ENCODE results near the gene KCNN3. TPM values are rescaled to one million over a fixed set of nuclear protein-coding genes. Genes with fewer than 3 reads are reported as not detected.

Gene KCNN3
- total RNA-seq, 1 donor from 2014 or later: 0.04 TPM

DNA sequence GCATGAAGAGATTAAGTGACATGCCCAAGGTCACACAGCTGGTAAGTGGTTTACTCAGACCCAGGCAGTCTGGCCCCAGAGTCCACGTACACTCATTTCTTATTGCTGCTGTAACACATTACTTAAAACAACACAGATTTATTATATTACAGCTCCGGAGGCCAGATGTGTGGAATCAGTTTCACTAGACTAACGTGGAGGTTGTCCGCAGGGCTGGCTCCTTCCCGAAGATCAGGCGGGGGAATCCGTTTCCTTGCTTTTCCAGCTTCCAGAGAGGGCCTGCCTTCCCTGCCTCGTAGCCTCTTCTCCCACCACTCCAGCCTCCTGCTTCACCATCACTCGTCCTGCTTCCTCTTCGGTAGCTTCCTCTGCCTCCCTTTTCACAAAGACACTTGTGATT, 81.2 kb downstream of the KCNN3 start:
- H3K36me3 ChIP-seq (ENCODE audit: control insufficient read depth, insufficient read depth, low read length): no peaks in the 10 kb centered on the region
- peaks cover 8% of the 10 kb centered on the region for H3K27me3 ChIP-seq (ENCODE audit: control insufficient read depth, insufficient read depth, low read length)
- TF ChIP-seq, protein P1, sequence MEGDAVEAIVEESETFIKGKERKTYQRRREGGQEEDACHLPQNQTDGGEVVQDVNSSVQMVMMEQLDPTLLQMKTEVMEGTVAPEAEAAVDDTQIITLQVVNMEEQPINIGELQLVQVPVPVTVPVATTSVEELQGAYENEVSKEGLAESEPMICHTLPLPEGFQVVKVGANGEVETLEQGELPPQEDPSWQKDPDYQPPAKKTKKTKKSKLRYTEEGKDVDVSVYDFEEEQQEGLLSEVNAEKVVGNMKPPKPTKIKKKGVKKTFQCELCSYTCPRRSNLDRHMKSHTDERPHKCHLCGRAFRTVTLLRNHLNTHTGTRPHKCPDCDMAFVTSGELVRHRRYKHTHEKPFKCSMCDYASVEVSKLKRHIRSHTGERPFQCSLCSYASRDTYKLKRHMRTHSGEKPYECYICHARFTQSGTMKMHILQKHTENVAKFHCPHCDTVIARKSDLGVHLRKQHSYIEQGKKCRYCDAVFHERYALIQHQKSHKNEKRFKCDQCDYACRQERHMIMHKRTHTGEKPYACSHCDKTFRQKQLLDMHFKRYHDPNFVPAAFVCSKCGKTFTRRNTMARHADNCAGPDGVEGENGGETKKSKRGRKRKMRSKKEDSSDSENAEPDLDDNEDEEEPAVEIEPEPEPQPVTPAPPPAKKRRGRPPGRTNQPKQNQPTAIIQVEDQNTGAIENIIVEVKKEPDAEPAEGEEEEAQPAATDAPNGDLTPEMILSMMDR (IDR thresholded peaks at IDR 0.05; ENCODE audit: insufficient read depth, low read length, poor library complexity, severe bottlenecking): no peak
- no peak for DNase-seq (ENCODE audit: low read depth)
- no peak overlapping the region for H3K4me3 ChIP-seq (ENCODE audit: low read depth, low read length)

DNA sequence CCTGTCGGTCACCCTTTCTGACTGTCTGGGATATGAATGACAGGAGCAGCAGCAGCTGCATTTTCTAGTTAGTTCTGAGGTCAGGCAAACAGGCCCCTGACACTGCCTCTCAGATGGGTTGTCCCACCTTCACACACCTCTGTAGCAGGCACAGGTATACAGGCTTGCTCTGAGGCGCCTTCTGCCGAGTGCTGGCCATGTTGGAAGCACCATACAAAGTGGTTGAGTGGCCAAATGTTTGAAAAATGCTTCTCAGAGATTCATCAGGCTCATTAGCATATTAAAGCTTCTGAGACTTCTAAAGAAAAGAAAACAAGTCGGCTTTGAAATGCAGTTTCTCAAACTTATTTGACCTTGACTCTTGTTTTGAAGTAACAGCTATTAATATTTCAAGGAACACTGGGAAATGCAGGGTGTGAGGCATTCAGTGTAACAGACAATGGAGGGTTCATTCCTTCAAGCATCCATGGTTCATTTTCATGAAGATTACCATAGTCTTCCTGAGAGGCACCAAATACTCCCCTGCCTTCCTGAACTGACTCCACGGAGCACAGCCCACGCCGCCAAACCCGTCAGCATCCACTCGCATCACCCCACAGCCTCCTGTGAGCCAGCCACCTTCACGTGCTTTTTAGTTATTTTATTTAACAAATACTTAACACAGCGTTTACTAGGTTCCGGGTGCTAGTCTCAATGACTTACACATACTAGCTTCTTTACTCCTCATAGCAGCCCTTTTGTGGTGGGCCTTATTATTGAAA, 81.8 kb downstream of the KCNN3 start:
- H3K27me3 ChIP-seq (ENCODE audit: control insufficient read depth, insufficient read depth, low read length): peaks cover 5% of the 10 kb centered on the region

DNA sequence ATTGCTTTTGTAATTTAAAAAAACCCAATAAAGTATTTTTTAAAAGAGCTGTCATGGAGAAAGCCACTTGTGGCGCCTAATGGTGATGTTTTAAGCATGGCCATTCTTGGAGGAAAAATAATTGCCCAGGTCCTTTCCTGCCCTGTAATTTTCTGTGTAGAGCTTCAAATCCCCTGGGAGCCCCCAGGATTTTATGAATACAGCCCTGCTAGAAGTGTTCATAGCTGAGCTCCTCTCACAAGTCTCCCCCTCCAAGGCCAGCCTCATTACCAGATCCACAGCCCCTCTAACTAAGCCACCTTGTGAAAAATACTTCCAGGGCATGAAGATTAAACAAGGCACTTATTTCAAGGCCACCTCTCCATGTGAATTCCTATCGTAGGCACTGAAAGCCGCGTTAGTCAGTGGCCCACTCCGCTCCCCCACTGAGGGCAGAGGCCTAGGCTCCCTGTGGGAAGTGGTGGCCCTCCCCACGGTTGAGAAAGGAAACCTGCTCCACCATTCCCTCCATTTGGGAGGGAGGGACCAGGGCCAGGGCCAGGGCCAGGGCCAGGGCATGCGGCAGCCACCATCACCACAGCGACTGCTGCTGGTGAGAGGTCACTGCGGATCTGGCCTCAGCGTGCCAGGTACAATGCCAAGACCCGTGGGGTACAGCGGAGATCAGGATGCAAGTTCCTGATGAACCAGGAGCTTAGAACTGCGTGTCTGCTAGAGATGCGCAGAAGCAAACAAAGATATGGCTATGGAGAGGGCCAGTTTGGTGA, 83.1 kb downstream of the KCNN3 start:
- Histone ChIP-seq H3K4me3 (ENCODE audit: low read depth, low read length) (no peak overlapping the region), H3K27me3 (ENCODE audit: control insufficient read depth, insufficient read depth, low read length) (peaks cover 1% of the 10 kb centered on the region), H3K36me3 (ENCODE audit: control insufficient read depth, insufficient read depth, low read length) (no peaks in the 10 kb centered on the region)
- TF ChIP-seq, protein P1 (IDR thresholded peaks at IDR 0.05; ENCODE audit: insufficient read depth, low read length, poor library complexity, severe bottlenecking): no peak
- DNase-seq (ENCODE audit: low read depth): no peak

More for the DNA sequence above, 81.8 kb downstream of the KCNN3 start:
- Histone ChIP-seq H3K36me3 (ENCODE audit: control insufficient read depth, insufficient read depth, low read length) (no peaks in the 10 kb centered on the region), H3K4me3 (ENCODE audit: low read depth, low read length) (no peak overlapping the region)
- DNase-seq (ENCODE audit: low read depth): no peak
- TF ChIP-seq, protein P1 (IDR thresholded peaks at IDR 0.05; ENCODE audit: insufficient read depth, low read length, poor library complexity, severe bottlenecking): no peak

DNA sequence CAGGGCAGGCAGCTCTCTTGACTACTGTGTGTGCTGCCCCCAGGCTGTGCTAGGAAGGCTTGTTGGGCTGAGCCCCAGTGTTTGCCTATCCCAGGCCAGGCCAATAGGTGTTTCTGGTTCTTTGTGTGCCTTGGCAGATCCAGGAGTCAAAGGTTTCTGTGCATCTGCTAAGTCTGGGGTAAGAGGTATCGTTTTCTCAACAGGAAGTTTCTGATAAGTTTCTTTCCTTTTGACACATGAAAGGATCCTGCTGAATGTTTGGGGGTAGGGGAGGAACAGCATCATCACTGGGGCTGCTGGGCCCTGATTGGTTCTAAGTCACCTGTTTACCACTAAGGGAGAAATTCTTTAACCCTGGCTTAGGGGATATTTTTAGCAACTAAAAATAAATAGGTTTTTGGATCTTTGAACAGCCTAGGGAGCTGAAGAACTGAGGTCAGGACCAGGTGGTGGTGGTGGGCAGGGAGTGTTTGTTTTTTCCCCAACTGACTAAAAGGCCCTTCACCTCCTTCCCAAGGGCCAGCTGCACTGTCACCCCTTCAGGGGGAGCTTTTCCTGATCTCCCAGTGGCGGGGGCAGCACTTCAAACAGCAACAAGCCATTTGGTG, 85.1 kb downstream of the KCNN3 start:
- Histone ChIP-seq H3K36me3 (ENCODE audit: control insufficient read depth, insufficient read depth, low read length) (no peaks in the 10 kb centered on the region), H3K4me3 (ENCODE audit: low read depth, low read length) (no peak overlapping the region), H3K27me3 (ENCODE audit: control insufficient read depth, insufficient read depth, low read length) (no peaks in the 10 kb centered on the region)
- DNase-seq (ENCODE audit: low read depth): no peak
- TF ChIP-seq, protein P1 (IDR thresholded peaks at IDR 0.05; ENCODE audit: insufficient read depth, low read length, poor library complexity, severe bottlenecking): no peak

DNA sequence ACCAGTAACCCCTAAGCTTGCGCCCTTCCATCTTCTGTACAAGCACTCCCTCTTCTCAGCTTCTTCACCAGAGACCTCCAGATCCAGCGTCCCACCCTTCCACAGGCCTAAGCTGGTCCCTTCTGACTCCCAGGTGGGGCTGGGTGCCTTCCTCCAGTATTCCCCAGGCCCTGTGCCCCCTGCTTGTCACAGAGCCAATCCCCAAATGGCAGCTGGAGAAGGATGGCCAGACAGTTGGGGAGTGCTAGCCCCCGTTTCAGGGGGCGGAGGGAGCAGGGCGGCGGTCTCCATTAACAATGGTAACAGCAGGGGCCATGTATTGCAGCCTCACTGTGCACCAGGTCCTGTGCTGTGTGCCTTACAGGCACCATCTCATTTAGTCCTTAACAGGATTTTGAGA, 85.7 kb downstream of the KCNN3 start:
- Histone ChIP-seq H3K36me3 (ENCODE audit: control insufficient read depth, insufficient read depth, low read length) (no peaks in the 10 kb centered on the region), H3K27me3 (ENCODE audit: control insufficient read depth, insufficient read depth, low read length) (peaks cover 4% of the 10 kb centered on the region), H3K4me3 (ENCODE audit: low read depth, low read length) (no peak overlapping the region)
- no peak for DNase-seq (ENCODE audit: low read depth)
- TF ChIP-seq, protein P1 (IDR thresholded peaks at IDR 0.05; ENCODE audit: insufficient read depth, low read length, poor library complexity, severe bottlenecking): no peak

Data from kidney epithelial cell (primary cell).